ENCODE results near the gene KLHL21. TPM values are rescaled to one million over a fixed set of nuclear protein-coding genes. Genes with fewer than 3 reads are reported as not detected.
A peak's percentile ranks its signal among the peaks of the same experiment; 100 is the strongest.

Gene KLHL21
- total RNA-seq, 2 donors from 2014 or later, result 142 to 156 TPM

GRCh38 chr1:6591644-6592043 lies 11.0 kb downstream of the KLHL21 start:
- no peak for ATAC-seq (ENCODE audit: insufficient number of reproducible peaks, low FRiP score, low read depth)
- H3K4me1 ChIP-seq (ENCODE audit: control insufficient read depth in 1 of 2, low read depth in 2 of 2), result peaks cover 52 to 89% of the 10 kb centered on the region in 2 donors

GRCh38 chr1:6591222-6591621 lies 11.4 kb downstream of the KLHL21 start:
- peak; percentile 68 for ATAC-seq (ENCODE audit: insufficient number of reproducible peaks, low FRiP score, low read depth)
- H3K4me1 ChIP-seq (ENCODE audit: control insufficient read depth in 1 of 2, low read depth in 2 of 2), result peaks cover 49 to 88% of the 10 kb centered on the region in 2 donors
- TF ChIP-seq CTCF (IDR thresholded peaks at IDR 0.05), result no peak
- no peaks in the 10 kb centered on the region for H3K9me3 ChIP-seq
- H3K4me3 ChIP-seq, result peak overlapping the region; percentile 32
- peak; percentile 49 for DNase-seq (ENCODE audit: low spot score)
- H3K36me3 ChIP-seq, result peaks cover 65% of the 10 kb centered on the region
- peak overlapping the region; percentile 82 to 90 for H3K27ac ChIP-seq
- no peaks in the 10 kb centered on the region for H3K27me3 ChIP-seq (replicated peaks; ENCODE audit: insufficient read depth)

More at GRCh38 chr1:6591644-6592043, 11.0 kb downstream of the KLHL21 start:
- Histone ChIP-seq H3K27me3 (replicated peaks; ENCODE audit: insufficient read depth) (no peaks in the 10 kb centered on the region), H3K36me3 (peaks cover 67% of the 10 kb centered on the region), H3K9me3 (no peaks in the 10 kb centered on the region), H3K4me3 (peak overlapping the region; percentile 32), H3K27ac (peak overlapping the region; percentile 82 to 90)
- no peak for DNase-seq (ENCODE audit: low spot score)
- no peak for TF ChIP-seq CTCF (IDR thresholded peaks at IDR 0.05)

- ATAC-seq (ENCODE audit: insufficient number of reproducible peaks, low FRiP score, low read depth), result no peak
- H3K4me3 ChIP-seq, result no peak overlapping the region
- peaks cover 53% of the 10 kb centered on the region for H3K36me3 ChIP-seq
- peaks cover 49 to 80% of the 10 kb centered on the region in 2 donors for H3K4me1 ChIP-seq (ENCODE audit: control insufficient read depth in 1 of 2, low read depth in 2 of 2)
- no peaks in the 10 kb centered on the region for H3K9me3 ChIP-seq
- no peak for TF ChIP-seq CTCF (IDR thresholded peaks at IDR 0.05)
- H3K27me3 ChIP-seq (replicated peaks; ENCODE audit: insufficient read depth), result no peaks in the 10 kb centered on the region
- H3K27ac ChIP-seq, result peak overlapping the region; percentile 82 to 90
- no peak for DNase-seq (ENCODE audit: low spot score)
Observed at GRCh38 chr1:6590046-6590445, 12.6 kb downstream of the KLHL21 start.

- DNase-seq (ENCODE audit: low spot score) (no peak), ATAC-seq (ENCODE audit: insufficient number of reproducible peaks, low FRiP score, low read depth) (no peak)
- Histone ChIP-seq H3K9me3 (no peaks in the 10 kb centered on the region), H3K27me3 (replicated peaks; ENCODE audit: insufficient read depth) (no peaks in the 10 kb centered on the region), H3K4me3 (no peak overlapping the region), H3K4me1 (ENCODE audit: control insufficient read depth in 1 of 2, low read depth in 2 of 2) (peaks cover 49 to 83% of the 10 kb centered on the region in 2 donors), H3K27ac (peak overlapping the region; percentile 31 to 82), H3K36me3 (peaks cover 43% of the 10 kb centered on the region)
- TF ChIP-seq CTCF (IDR thresholded peaks at IDR 0.05), result no peak
Observed at GRCh38 chr1:6588893-6589520, 13.7 kb downstream of the KLHL21 start.

GRCh38 chr1:6588128-6588892 lies 14.4 kb downstream of the KLHL21 start:
- Histone ChIP-seq H3K4me3 (no peak overlapping the region), H3K9me3 (no peaks in the 10 kb centered on the region), H3K36me3 (peaks cover 36% of the 10 kb centered on the region), H3K4me1 (ENCODE audit: control insufficient read depth in 1 of 2, low read depth in 2 of 2) (peaks cover 42 to 77% of the 10 kb centered on the region in 2 donors), H3K27ac (peak overlapping the region in 1 of 2 donors; percentile 82), H3K27me3 (replicated peaks; ENCODE audit: insufficient read depth) (no peaks in the 10 kb centered on the region)
- TF ChIP-seq CTCF (IDR thresholded peaks at IDR 0.05), result no peak
- DNase-seq (ENCODE audit: low spot score), result no peak
- no peak for ATAC-seq (ENCODE audit: insufficient number of reproducible peaks, low FRiP score, low read depth)
